LNCaP clone FGC (cell line): ENCODE data around the gene VPS37D.
A peak's percentile ranks its signal among the peaks of the same experiment; 100 is the strongest.

Experiments used
- DNase-seq: peaks from one replicate; pipeline ENCODE4 v3.0.0-alpha.2; 2011; ENCODE audit warnings: low read depth
- H3K4me3 ChIP-seq: 2 replicates; pipeline ENCODE4 v1.5.1; 2011; ENCODE audit warnings: mild to moderate bottlenecking, low read depth, low read length, control low read depth
- TF ChIP-seq, protein P1 (sequence below): IDR thresholded peaks from 2 replicates; pipeline ENCODE4 v1.5.1; 2012; ENCODE audit warnings: mild to moderate bottlenecking; ENCODE audit not compliant: control insufficient read depth, insufficient read depth; ENCODE audit errors: extremely low read depth

VPS37D gene

DNA sequence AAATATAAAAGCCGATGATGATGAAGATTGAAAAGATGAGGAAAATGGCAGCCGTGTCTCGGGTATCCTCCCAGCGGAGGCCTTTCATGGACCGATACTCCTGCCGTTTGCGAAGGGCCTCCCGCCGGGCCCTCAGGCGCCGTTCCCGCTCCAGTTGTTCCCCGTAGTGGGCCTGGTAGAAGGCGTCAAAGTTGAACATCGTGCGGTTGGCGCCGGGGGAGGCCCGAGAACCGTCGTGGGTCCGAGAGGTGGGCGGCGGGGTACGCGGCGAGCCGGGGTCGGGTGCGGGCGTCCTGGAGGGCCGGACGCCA lies 15.1 kb downstream of the VPS37D start:
- no peak for DNase-seq
- TF ChIP-seq, protein P1, sequence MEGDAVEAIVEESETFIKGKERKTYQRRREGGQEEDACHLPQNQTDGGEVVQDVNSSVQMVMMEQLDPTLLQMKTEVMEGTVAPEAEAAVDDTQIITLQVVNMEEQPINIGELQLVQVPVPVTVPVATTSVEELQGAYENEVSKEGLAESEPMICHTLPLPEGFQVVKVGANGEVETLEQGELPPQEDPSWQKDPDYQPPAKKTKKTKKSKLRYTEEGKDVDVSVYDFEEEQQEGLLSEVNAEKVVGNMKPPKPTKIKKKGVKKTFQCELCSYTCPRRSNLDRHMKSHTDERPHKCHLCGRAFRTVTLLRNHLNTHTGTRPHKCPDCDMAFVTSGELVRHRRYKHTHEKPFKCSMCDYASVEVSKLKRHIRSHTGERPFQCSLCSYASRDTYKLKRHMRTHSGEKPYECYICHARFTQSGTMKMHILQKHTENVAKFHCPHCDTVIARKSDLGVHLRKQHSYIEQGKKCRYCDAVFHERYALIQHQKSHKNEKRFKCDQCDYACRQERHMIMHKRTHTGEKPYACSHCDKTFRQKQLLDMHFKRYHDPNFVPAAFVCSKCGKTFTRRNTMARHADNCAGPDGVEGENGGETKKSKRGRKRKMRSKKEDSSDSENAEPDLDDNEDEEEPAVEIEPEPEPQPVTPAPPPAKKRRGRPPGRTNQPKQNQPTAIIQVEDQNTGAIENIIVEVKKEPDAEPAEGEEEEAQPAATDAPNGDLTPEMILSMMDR, result no peak
- H3K4me3 ChIP-seq, result peak overlapping the region; percentile 79

DNA sequence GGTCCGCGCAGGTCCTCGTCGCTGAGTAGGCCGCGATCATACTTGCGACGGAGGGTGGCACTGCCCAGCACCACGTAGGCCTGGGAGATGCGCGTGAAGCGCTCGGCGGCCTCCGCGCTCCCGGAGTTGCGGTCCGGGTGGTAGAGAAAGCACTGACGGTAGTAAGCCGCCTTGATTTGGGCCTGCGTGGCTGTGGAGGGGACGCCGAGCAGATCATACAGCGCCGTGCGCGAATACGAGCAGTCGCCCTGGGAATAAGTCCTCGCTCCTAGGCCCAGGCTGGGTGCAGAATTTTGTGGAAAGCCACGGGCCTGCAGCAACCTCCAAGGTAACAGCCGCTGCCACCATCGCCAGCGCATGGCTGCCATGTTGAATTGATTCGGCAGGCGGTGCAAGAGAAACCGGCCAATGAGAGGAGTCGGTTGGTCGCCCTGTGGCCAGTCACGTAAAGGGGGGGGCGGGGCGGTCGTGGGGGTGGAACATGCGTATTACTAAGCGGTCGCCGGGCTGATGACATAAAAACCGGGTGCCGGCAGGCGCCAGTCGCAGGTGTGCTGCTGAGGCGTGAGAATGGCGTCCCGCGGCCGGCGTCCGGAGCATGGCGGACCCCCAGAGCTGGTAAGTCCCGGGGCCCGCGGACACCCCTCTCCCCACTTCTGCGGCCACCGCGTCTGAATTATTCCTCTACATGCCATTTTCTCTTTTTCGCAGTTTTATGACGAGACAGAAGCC lies 15.6 kb downstream of the VPS37D start, which contains the start of the genes BUD23 and DNAJC30:
Gene BUD23, plus strand, starts transcription at position 542 of the 732 bp plus-strand sequence. Its CDS starts 29 bp downstream, at position 571.
Gene DNAJC30, minus strand, starts transcription at position 398 of the 732 bp plus-strand sequence. Its CDS starts 30 bp downstream, at position 368.
- peak within 1 kb of the TSS; percentile 79 for H3K4me3 ChIP-seq
- TF ChIP-seq, protein P1, result no peak
- DNase-seq, result peak; percentile 85

DNA sequence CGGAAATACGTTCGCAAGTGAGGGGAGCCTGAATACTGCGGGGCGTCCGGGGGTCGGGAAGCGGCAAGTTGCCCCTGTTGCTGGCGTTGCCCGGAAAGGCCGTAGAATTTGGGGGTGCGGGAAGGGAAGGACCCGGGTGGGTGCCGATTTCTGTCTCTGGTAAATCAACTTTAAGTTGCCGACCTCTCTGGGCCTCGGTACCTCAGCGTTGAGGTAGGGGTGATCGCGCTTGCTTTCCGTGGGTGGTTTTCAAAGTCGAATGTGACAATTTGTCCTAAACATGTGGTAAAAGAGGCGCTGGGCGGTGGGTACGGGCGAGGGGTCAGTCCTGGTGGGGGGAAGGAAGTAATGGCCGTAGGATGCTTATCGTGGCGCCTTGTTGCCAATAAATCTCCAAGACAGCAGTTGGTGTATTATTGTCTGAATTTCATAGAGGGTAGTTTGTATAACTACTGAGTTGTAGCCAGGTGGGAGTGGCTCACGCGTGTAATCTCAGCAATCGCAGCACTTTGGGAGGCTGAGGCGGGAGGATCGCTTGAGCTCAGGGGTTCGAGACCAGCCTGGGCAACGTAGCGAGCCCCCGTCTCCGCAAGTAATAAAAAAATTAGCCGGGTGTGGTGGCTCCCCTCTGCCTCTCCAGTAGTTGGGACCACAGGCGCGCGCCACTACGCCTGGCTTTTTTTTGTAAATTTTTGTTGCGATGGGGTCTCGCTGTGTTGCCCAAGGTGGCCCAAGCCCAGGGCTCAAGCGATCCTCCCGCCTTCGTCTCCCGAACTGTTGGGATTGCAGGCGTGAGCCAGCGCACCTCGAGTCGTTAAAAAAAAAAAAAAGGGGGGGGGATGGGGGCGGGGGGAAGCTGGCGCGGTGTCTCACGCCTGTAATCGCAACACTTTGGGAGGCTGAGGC lies 16.4 kb downstream of the VPS37D start:
- TF ChIP-seq, protein P1, result no peak

DNA sequence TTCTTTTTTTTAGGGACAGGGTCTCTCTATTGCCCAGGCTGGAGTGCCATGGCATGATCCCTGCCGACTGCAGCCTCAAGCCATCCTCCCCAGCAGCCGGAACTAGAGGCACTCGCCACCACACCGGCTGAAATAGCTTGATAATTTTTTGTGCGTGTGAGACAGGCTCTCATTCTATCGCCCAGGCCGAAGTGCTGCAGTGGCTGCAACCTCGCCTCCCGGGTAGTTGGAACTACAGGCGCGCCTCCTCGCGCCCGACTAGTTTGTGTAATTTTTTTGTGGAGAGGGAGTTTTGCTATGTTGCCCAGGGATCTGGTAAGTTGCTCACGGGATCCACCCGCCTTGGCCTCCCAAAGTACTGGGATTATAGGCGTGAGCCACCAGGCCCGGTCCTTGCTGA lies 17.7 kb downstream of the VPS37D start:
- TF ChIP-seq, protein P1, result no peak
- no peak overlapping the region for H3K4me3 ChIP-seq

More for the DNA sequence above, 16.4 kb downstream of the VPS37D start:
- peak overlapping the region; percentile 79 for H3K4me3 ChIP-seq
- DNase-seq, result peak; percentile 17

DNA sequence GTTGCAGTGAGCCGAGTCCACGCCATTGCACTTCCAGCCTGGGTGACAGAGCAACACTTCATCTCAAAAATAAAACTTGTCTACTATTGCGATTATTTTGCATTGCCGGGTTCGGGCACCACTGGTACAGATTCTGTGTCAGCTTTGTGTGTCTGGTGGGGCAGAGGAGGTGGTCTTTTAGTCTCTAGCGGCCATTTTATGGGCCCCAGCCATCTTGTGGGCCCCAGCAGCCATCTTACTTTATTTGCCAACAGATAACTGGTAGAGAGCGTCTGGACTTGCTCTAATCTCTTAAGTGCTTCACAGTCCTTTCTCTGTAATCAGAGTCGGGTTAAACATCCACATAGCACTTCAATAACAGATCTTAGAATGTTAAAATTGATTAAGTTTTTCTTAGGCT lies 20.7 kb downstream of the VPS37D start:
- no peak overlapping the region for H3K4me3 ChIP-seq
- DNase-seq, result no peak
- TF ChIP-seq, protein P1, result no peak

More for the DNA sequence above, 17.7 kb downstream of the VPS37D start:
- no peak for DNase-seq

DNA sequence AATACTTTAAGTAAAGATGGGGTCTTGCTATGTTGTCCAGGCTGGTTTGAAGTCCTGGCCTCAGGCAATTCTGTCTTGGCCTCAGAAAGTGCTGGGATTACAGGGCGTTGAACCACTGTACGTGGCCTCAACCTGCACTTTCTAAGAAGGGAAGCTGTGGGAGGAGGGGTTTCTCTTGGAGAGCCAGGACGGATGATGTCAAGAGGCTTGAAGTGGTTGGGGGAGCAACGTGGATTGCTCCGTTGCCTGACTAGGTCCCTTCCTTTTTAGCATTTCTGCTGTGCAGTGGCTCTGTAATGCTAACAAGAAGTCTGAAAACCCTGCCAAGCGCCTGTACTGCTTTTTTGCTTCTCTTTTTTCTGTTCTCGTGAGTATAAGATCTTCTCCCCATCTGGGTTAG lies 23.0 kb downstream of the VPS37D start:
- no peak overlapping the region for H3K4me3 ChIP-seq
- DNase-seq, result no peak
- TF ChIP-seq, protein P1, result no peak
